ENCODE results near the gene FGF6.

Gene FGF6

GRCh38 chr12:4443616-4444015 lies 2.0 kb downstream of the FGF6 start:
- no peaks in the 10 kb centered on the region for H4K20me1 ChIP-seq (ENCODE audit: control insufficient read depth, insufficient read depth, low read depth, low read length)
- peaks cover 10% of the 10 kb centered on the region; the same call in 1 of the 2 replicates for H3K27me3 ChIP-seq (ENCODE audit: control insufficient read depth, low read length)
- no peaks in the 10 kb centered on the region for H3K79me2 ChIP-seq (ENCODE audit: control insufficient read depth, low read length)
- no peaks in the 10 kb centered on the region for H3K9me2 ChIP-seq (replicated peaks; ENCODE audit: control insufficient read depth, low read length)
- H3K9me3 ChIP-seq (ENCODE audit: control insufficient read depth, insufficient read depth, low read length), result no peaks in the 10 kb centered on the region
- H3K4me1 ChIP-seq (ENCODE audit: control insufficient read depth, low read length), result peaks cover 14% of the 10 kb centered on the region
- no peaks in the 10 kb centered on the region for H3F3A ChIP-seq (ENCODE audit: control insufficient read depth, insufficient read depth)
- no peak overlapping the region for H3K4me2 ChIP-seq (ENCODE audit: low read length)
- no peak overlapping the region for H3K27ac ChIP-seq (ENCODE audit: low read depth, low read length)
- no peak for TF ChIP-seq CTCF (IDR thresholded peaks at IDR 0.05; ENCODE audit: low read depth, low read length, poor library complexity, severe bottlenecking)
- TF ChIP-seq EZH2phosphoT487 (IDR thresholded peaks at IDR 0.05; ENCODE audit: borderline replicate concordance, low read length), result no peak
- no peaks in the 10 kb centered on the region for H3K36me3 ChIP-seq (ENCODE audit: control insufficient read depth, low read length)
- H3K4me3 ChIP-seq (ENCODE audit: low read length), result no peak overlapping the region

- Histone ChIP-seq H3K4me3 (ENCODE audit: low read length) (no peak overlapping the region), H3K36me3 (ENCODE audit: control insufficient read depth, low read length) (no peaks in the 10 kb centered on the region), H3K4me2 (ENCODE audit: low read length) (no peak overlapping the region), H3K4me1 (ENCODE audit: control insufficient read depth, low read length) (peaks cover 14% of the 10 kb centered on the region), H3K9me3 (ENCODE audit: control insufficient read depth, insufficient read depth, low read length) (no peaks in the 10 kb centered on the region), H3F3A (ENCODE audit: control insufficient read depth, insufficient read depth) (0 out of 2 replicates have a peak, but pooled peaks cover 3% of the 10 kb centered on the region), H3K9me2 (replicated peaks; ENCODE audit: control insufficient read depth, low read length) (no peaks in the 10 kb centered on the region), H4K20me1 (ENCODE audit: control insufficient read depth, insufficient read depth, low read depth, low read length) (no peaks in the 10 kb centered on the region), H3K27me3 (ENCODE audit: control insufficient read depth, low read length) (peaks cover 10% of the 10 kb centered on the region; the same call in 1 of the 2 replicates), H3K79me2 (ENCODE audit: control insufficient read depth, low read length) (no peaks in the 10 kb centered on the region), H3K27ac (ENCODE audit: low read depth, low read length) (no peak overlapping the region)
- TF ChIP-seq EZH2phosphoT487 (IDR thresholded peaks at IDR 0.05; ENCODE audit: borderline replicate concordance, low read length) (no peak), CTCF (IDR thresholded peaks at IDR 0.05; ENCODE audit: low read depth, low read length, poor library complexity, severe bottlenecking) (no peak)
Measured at GRCh38 chr12:4441355-4442335, 4.0 kb downstream of the FGF6 start.

GRCh38 chr12:4440187-4440941 lies 5.3 kb downstream of the FGF6 start:
- no peaks in the 10 kb centered on the region for H4K20me1 ChIP-seq (ENCODE audit: control insufficient read depth, insufficient read depth, low read depth, low read length)
- peaks cover 4% of the 10 kb centered on the region; the same call in 1 of the 2 replicates for H3K9me3 ChIP-seq (ENCODE audit: control insufficient read depth, insufficient read depth, low read length)
- H3K9me2 ChIP-seq (replicated peaks; ENCODE audit: control insufficient read depth, low read length), result no peaks in the 10 kb centered on the region
- TF ChIP-seq CTCF (IDR thresholded peaks at IDR 0.05; ENCODE audit: low read depth, low read length, poor library complexity, severe bottlenecking) (no peak), EZH2phosphoT487 (IDR thresholded peaks at IDR 0.05; ENCODE audit: borderline replicate concordance, low read length) (no peak)
- H3K36me3 ChIP-seq (ENCODE audit: control insufficient read depth, low read length), result no peaks in the 10 kb centered on the region
- H3K27ac ChIP-seq (ENCODE audit: low read depth, low read length), result no peak overlapping the region
- H3F3A ChIP-seq (ENCODE audit: control insufficient read depth, insufficient read depth), result 0 out of 2 replicates have a peak, but pooled peaks cover 3% of the 10 kb centered on the region
- H3K4me2 ChIP-seq (ENCODE audit: low read length), result no peak overlapping the region
- H3K4me3 ChIP-seq (ENCODE audit: low read length), result no peak overlapping the region
- H3K79me2 ChIP-seq (ENCODE audit: control insufficient read depth, low read length), result no peaks in the 10 kb centered on the region
- H3K4me1 ChIP-seq (ENCODE audit: control insufficient read depth, low read length), result peaks cover 19% of the 10 kb centered on the region
- peaks cover 10% of the 10 kb centered on the region; the same call in 1 of the 2 replicates for H3K27me3 ChIP-seq (ENCODE audit: control insufficient read depth, low read length)

All from DOHH2 (cell line).